ENCODE results near the gene ZMIZ1.

DNA sequence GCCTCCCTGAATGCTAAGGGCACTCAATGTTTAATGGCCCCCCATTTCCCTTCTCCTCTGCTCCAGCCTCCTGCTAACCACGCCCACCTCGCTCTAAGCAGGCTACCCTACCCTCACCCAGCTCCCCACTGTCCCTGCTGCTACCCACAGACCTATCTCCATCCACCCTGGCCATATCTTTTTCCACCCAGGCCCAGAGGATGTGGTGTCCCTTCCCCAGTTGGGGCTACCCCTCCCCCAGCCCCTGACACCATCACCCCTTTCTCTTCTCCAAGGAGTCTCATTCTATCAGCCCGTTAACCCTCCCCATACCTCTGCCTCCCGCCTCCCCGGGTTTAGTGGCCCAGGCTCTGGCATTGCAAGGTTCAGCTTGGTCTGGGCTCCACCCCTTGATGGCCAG, 249.6 kb downstream of the ZMIZ1 start:
- TF ChIP-seq, protein P1, sequence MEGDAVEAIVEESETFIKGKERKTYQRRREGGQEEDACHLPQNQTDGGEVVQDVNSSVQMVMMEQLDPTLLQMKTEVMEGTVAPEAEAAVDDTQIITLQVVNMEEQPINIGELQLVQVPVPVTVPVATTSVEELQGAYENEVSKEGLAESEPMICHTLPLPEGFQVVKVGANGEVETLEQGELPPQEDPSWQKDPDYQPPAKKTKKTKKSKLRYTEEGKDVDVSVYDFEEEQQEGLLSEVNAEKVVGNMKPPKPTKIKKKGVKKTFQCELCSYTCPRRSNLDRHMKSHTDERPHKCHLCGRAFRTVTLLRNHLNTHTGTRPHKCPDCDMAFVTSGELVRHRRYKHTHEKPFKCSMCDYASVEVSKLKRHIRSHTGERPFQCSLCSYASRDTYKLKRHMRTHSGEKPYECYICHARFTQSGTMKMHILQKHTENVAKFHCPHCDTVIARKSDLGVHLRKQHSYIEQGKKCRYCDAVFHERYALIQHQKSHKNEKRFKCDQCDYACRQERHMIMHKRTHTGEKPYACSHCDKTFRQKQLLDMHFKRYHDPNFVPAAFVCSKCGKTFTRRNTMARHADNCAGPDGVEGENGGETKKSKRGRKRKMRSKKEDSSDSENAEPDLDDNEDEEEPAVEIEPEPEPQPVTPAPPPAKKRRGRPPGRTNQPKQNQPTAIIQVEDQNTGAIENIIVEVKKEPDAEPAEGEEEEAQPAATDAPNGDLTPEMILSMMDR (IDR thresholded peaks at IDR 0.05; ENCODE audit: poor library complexity, severe bottlenecking), result no peak
- TF ChIP-seq EZH2 (IDR thresholded peaks at IDR 0.05; ENCODE audit: borderline replicate concordance, insufficient read depth, low read length, poor library complexity, severe bottlenecking) (no peak), POLR2AphosphoS5 (IDR thresholded peaks at IDR 0.05) (no peak), RAD21 (conservative IDR thresholded peaks at IDR 0.05) (no peak), EP300 (conservative IDR thresholded peaks at IDR 0.05; ENCODE audit: poor library complexity, severe bottlenecking) (no peak), TAF1 (IDR thresholded peaks at IDR 0.05; ENCODE audit: low read depth) (no peak), SMC3 (conservative IDR thresholded peaks at IDR 0.05; ENCODE audit: poor library complexity) (no peak)
- TF ChIP-seq, protein P2, sequence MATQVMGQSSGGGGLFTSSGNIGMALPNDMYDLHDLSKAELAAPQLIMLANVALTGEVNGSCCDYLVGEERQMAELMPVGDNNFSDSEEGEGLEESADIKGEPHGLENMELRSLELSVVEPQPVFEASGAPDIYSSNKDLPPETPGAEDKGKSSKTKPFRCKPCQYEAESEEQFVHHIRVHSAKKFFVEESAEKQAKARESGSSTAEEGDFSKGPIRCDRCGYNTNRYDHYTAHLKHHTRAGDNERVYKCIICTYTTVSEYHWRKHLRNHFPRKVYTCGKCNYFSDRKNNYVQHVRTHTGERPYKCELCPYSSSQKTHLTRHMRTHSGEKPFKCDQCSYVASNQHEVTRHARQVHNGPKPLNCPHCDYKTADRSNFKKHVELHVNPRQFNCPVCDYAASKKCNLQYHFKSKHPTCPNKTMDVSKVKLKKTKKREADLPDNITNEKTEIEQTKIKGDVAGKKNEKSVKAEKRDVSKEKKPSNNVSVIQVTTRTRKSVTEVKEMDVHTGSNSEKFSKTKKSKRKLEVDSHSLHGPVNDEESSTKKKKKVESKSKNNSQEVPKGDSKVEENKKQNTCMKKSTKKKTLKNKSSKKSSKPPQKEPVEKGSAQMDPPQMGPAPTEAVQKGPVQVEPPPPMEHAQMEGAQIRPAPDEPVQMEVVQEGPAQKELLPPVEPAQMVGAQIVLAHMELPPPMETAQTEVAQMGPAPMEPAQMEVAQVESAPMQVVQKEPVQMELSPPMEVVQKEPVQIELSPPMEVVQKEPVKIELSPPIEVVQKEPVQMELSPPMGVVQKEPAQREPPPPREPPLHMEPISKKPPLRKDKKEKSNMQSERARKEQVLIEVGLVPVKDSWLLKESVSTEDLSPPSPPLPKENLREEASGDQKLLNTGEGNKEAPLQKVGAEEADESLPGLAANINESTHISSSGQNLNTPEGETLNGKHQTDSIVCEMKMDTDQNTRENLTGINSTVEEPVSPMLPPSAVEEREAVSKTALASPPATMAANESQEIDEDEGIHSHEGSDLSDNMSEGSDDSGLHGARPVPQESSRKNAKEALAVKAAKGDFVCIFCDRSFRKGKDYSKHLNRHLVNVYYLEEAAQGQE (IDR thresholded peaks at IDR 0.05; ENCODE audit: borderline replicate concordance), result no peak
